NB4 (cell line): ENCODE results near the gene KDM4C.

Source experiments
- CTCF ChIP-seq: IDR thresholded peaks from one replicate; pipeline ENCODE4 v1.5.1; 2012; ENCODE audit warnings: low read depth, low read length
- MAX ChIP-seq: IDR thresholded peaks from 2 replicates; pipeline ENCODE4 v1.6.1; 2011; ENCODE audit warnings: low read depth, low read length
- MYC ChIP-seq: IDR thresholded peaks from 2 replicates; pipeline ENCODE4 v1.6.1; 2011; ENCODE audit warnings: low read depth, low read length
- POLR2A ChIP-seq: IDR thresholded peaks from 2 replicates; pipeline ENCODE4 v1.6.1; 2011; ENCODE audit warnings: mild to moderate bottlenecking; ENCODE audit not compliant: insufficient read length; ENCODE audit errors: extremely low read depth

- TF ChIP-seq POLR2A, result no peak
- peak; percentile 94 for TF ChIP-seq CTCF
- no peak for TF ChIP-seq MAX
- no peak for TF ChIP-seq MYC
These were observed 428.4 kb downstream of the KDM4C start for GRCh38 chr9:7186175-7186574.
